C4-2B (cell line): Measurements from ENCODE around the gene ATP8B4.

Experiments
- H3K27ac ChIP-seq: fragments of 450-650 bp; 2 replicates; pipeline ENCODE4 v1.5.1; 2017
- CTCF ChIP-seq: fragments of 450-650 bp; conservative IDR thresholded peaks from 2 replicates; pipeline ENCODE4 v1.5.1; 2017; ENCODE audit warnings: mild to moderate bottlenecking
- ZFX ChIP-seq: fragments of 450-650 bp; IDR thresholded peaks from 2 replicates; pipeline ENCODE4 v1.6.1; 2017

The ATP8B4 gene

GRCh38 chr15:50059883-50060282 lies 59.1 kb downstream of the ATP8B4 start:
- no peak overlapping the region for H3K27ac ChIP-seq

GRCh38 chr15:50059203-50059772 lies 59.7 kb downstream of the ATP8B4 start:
- TF ChIP-seq ZFX (no peak), CTCF (no peak)

More at GRCh38 chr15:50059883-50060282, 59.1 kb downstream of the ATP8B4 start:
- TF ChIP-seq CTCF, result no peak
- no peak for TF ChIP-seq ZFX

GRCh38 chr15:50057905-50058639 lies 61.0 kb downstream of the ATP8B4 start:
- TF ChIP-seq CTCF (no peak), ZFX (no peak)
- H3K27ac ChIP-seq, result no peak overlapping the region

More at GRCh38 chr15:50059203-50059772, 59.7 kb downstream of the ATP8B4 start:
- no peak overlapping the region for H3K27ac ChIP-seq

- H3K27ac ChIP-seq, result no peak overlapping the region
- TF ChIP-seq CTCF (no peak), ZFX (no peak)
Measured at GRCh38 chr15:50057196-50057595, 61.8 kb downstream of the ATP8B4 start.

GRCh38 chr15:50055750-50056157 lies 63.3 kb downstream of the ATP8B4 start:
- H3K27ac ChIP-seq, result no peak overlapping the region
- TF ChIP-seq ZFX, result no peak
- no peak for TF ChIP-seq CTCF

- TF ChIP-seq ZFX, result no peak
- TF ChIP-seq CTCF, result no peak
- H3K27ac ChIP-seq, result no peak overlapping the region
Measured at GRCh38 chr15:50055332-50055731, 63.7 kb downstream of the ATP8B4 start.

GRCh38 chr15:50053055-50053856 lies 65.8 kb downstream of the ATP8B4 start:
- H3K27ac ChIP-seq, result no peak overlapping the region
- no peak for TF ChIP-seq ZFX
- no peak for TF ChIP-seq CTCF
